ENCODE measurements around the gene CSNK1E.

- TF ChIP-seq CTCF (IDR thresholded peaks at IDR 0.05), result no peak
- TF ChIP-seq POLR2A (IDR thresholded peaks at IDR 0.05), result no peak
Observed at GRCh38 chr22:38309614-38310517, 7.4 kb downstream of the CSNK1E start.
